H1 (cell line): ENCODE data around the gene PRPH2. TPM values are rescaled to one million over a fixed set of nuclear protein-coding genes. Genes with fewer than 3 reads are reported as not detected.

Experiments
- CTCF ChIA-PET: fragments of 300-600 bp; sonication (Branson Sonifier 250); formaldehyde crosslinking; loops from one replicate; lab custom pipeline; 2021; ENCODE audit not compliant: partially characterized antibody; lab: Charles Lee
- POLR2A ChIA-PET: fragments of 300-600 bp; sonication (Branson Sonifier 250); formaldehyde crosslinking; loops from one replicate; lab custom pipeline; 2021; ENCODE audit warnings: inconsistent platforms; ENCODE audit not compliant: partially characterized antibody; lab: Charles Lee
- DNase-seq, 2 experiments: peaks; one replicate each; pipeline versions ENCODE4 v3.0.0 to v3.0.0-alpha.2; 2010 to 2022; ENCODE audit warnings: low spot score in 2 of 2, low read depth in 1 of 2, mixed read lengths in 1 of 2
- FAIRE-seq: peaks from 2 replicates; lab custom pipeline; 2011; peaks lifted over from hg19 to GRCh38; lab: Jason Lieb, UNC
- H2AFZ ChIP-seq: 2 replicates; pipeline ENCODE4 v1.8.1; 2012; ENCODE audit warnings: low read length, inconsistent platforms
- H2AK5ac ChIP-seq: 2 replicates; pipeline ENCODE4 v1.6.1; 2013; ENCODE audit warnings: low read depth, low read length
- H2BK120ac ChIP-seq: replicated peaks from 2 replicates; pipeline ENCODE3; 2013; ENCODE audit warnings: low read depth, low read length, inconsistent platforms
- H2BK12ac ChIP-seq: 2 replicates; pipeline ENCODE4 v1.6.1; 2013; ENCODE audit warnings: low read depth, low read length
- H2BK15ac ChIP-seq: 2 replicates; pipeline ENCODE4 v1.6.1; 2013; ENCODE audit warnings: low read length
- H2BK20ac ChIP-seq: 2 replicates; pipeline ENCODE4 v1.6.1; 2013; ENCODE audit warnings: low read length
- H2BK5ac ChIP-seq: 2 replicates; pipeline ENCODE4 v1.6.1; 2013; ENCODE audit warnings: low read depth, low read length
- H3K14ac ChIP-seq: 2 replicates; pipeline ENCODE4 v1.6.1; 2013; ENCODE audit warnings: inconsistent platforms; ENCODE audit not compliant: insufficient read length
- H3K18ac ChIP-seq: 2 replicates; pipeline ENCODE4 v1.6.1; 2013; ENCODE audit warnings: low read length; ENCODE audit errors: extremely low read depth
- H3K23ac ChIP-seq: 2 replicates; pipeline ENCODE4 v1.6.1; 2013; ENCODE audit warnings: inconsistent platforms; ENCODE audit not compliant: insufficient read length
- H3K23me2 ChIP-seq: 2 replicates; pipeline ENCODE4 v1.6.1; 2013; ENCODE audit warnings: low read depth, low read length
- H3K27ac ChIP-seq: 2 replicates; pipeline ENCODE4 v1.6.1; 2011; ENCODE audit warnings: low read depth, low read length, inconsistent platforms
- H3K27me3 ChIP-seq, 4 experiments: replicated peaks in 1 of 4; 1 replicate in 1 of 4; 2 replicates in 3 of 4; pipeline versions ENCODE4 v1.6.1 to v1.8.1; 2011 to 2013; ENCODE audit warnings: low read length in 3 of 4, mild to moderate bottlenecking in 3 of 4, inconsistent platforms in 2 of 4, mixed read lengths in 2 of 4, moderate library complexity in 1 of 4; ENCODE audit not compliant: control insufficient read depth in 3 of 4, insufficient read depth in 3 of 4; ENCODE audit errors: extremely low read depth in 1 of 4
- H3K36me3 ChIP-seq, 4 experiments: 2 replicates each; pipeline versions ENCODE4 v1.6.1 to v1.8.1; 2011 to 2013; ENCODE audit warnings: mild to moderate bottlenecking in 4 of 4, low read length in 3 of 4, moderate library complexity in 2 of 4, control low read depth in 1 of 4, inconsistent platforms in 1 of 4; ENCODE audit not compliant: insufficient read depth in 4 of 4, control insufficient read depth in 2 of 4
- H3K4ac ChIP-seq: replicated peaks from 2 replicates; pipeline ENCODE3; 2013; ENCODE audit warnings: low read length, low read depth, mixed read lengths, inconsistent platforms; ENCODE audit not compliant: insufficient read length
- H3K4me1 ChIP-seq, 4 experiments: replicated peaks in 1 of 4; 1 replicate in 1 of 4; 2 replicates in 3 of 4; pipeline versions ENCODE4 v1.6.1 to v1.8.1; 2011 to 2013; ENCODE audit warnings: low read length in 3 of 4, inconsistent platforms in 2 of 4, mixed read lengths in 1 of 4; ENCODE audit not compliant: insufficient read depth in 4 of 4, control insufficient read depth in 3 of 4
- H3K4me2 ChIP-seq, 2 experiments: 2 replicates each; pipeline versions ENCODE4 v1.6.1 to v1.8.1; 2011 to 2013; ENCODE audit warnings: low read depth in 2 of 2, low read length in 2 of 2, control low read depth in 1 of 2, inconsistent platforms in 1 of 2, mild to moderate bottlenecking in 1 of 2; ENCODE audit not compliant: insufficient read depth in 1 of 2
- H3K4me3 ChIP-seq, 4 experiments: fragments of 200-600, 300-600 bp in 1 of 4; sonication (generic), shearing (Covaris generic), sonication (Bioruptor Twin) in 1 of 4; 2 replicates each; pipeline versions ENCODE4 v1.5.1 to v1.8.1; 2011 to 2016; ENCODE audit warnings: low read length in 4 of 4, low read depth in 3 of 4, control low read depth in 2 of 4, inconsistent platforms in 2 of 4, mild to moderate bottlenecking in 2 of 4, mixed read lengths in 1 of 4, moderate library complexity in 1 of 4; ENCODE audit not compliant: insufficient read depth in 2 of 4; ENCODE audit errors: extremely low read depth in 1 of 4
- H3K56ac ChIP-seq: replicated peaks from 2 replicates; pipeline ENCODE3; 2013; ENCODE audit warnings: low read depth, mild to moderate bottlenecking, mixed read lengths, low read length, inconsistent platforms; ENCODE audit not compliant: insufficient read length
- H3K79me1 ChIP-seq: 2 replicates; pipeline ENCODE4 v1.6.1; 2013; ENCODE audit warnings: low read depth, low read length, control low read depth
- H3K79me2 ChIP-seq, 2 experiments: 2 replicates each; pipeline versions ENCODE4 v1.6.1 to v1.8.1; 2012 to 2013; ENCODE audit warnings: low read length in 2 of 2, mild to moderate bottlenecking in 2 of 2, inconsistent platforms in 1 of 2; ENCODE audit not compliant: insufficient read depth in 2 of 2, control insufficient read depth in 1 of 2
- H3K9ac ChIP-seq, 4 experiments: replicated peaks in 1 of 4; 1 replicate in 1 of 4; 2 replicates in 3 of 4; pipeline versions ENCODE4 v1.6.1 to v1.8.1; 2011 to 2013; ENCODE audit warnings: low read depth in 3 of 4, low read length in 3 of 4, control low read depth in 2 of 4, mild to moderate bottlenecking in 2 of 4, moderate library complexity in 2 of 4, inconsistent platforms in 1 of 4; ENCODE audit errors: extremely low read depth in 1 of 4
- H3K9me3 ChIP-seq, 2 experiments: 2 replicates each; pipeline versions ENCODE4 v1.6.1 to v1.8.1; 2012 to 2013; ENCODE audit warnings: mild to moderate bottlenecking in 2 of 2, moderate library complexity in 2 of 2, control low read depth in 1 of 2, inconsistent platforms in 1 of 2, low read depth in 1 of 2, low read length in 1 of 2, mixed read lengths in 1 of 2; ENCODE audit not compliant: insufficient read depth in 2 of 2
- H4K20me1 ChIP-seq, 2 experiments: replicated peaks in 1 of 2; 2 replicates each; pipeline versions ENCODE3 to v1.8.1; 2011 to 2013; ENCODE audit warnings: inconsistent platforms in 2 of 2, low read length in 2 of 2, mild to moderate bottlenecking in 1 of 2; ENCODE audit not compliant: insufficient read depth in 2 of 2, control insufficient read depth in 1 of 2
- H4K5ac ChIP-seq: 2 replicates; pipeline ENCODE4 v1.6.1; 2013; ENCODE audit warnings: low read length, low read depth, mixed read lengths, inconsistent platforms; ENCODE audit not compliant: insufficient read length
- H4K8ac ChIP-seq: 2 replicates; pipeline ENCODE4 v1.8.0; 2013; ENCODE audit warnings: mild to moderate bottlenecking, moderate library complexity, low read length, inconsistent platforms; ENCODE audit not compliant: insufficient read depth; ENCODE audit errors: extremely low read depth
- H4K91ac ChIP-seq: replicated peaks from 2 replicates; pipeline ENCODE3; 2013; ENCODE audit warnings: low read length, mixed read lengths, inconsistent platforms; ENCODE audit not compliant: insufficient read length
- ATF2 ChIP-seq: IDR thresholded peaks from 2 replicates; pipeline ENCODE4 v1.6.1; 2012; ENCODE audit warnings: low read length, inconsistent platforms
- BCL11A ChIP-seq, 2 experiments: IDR thresholded peaks; one replicate each; pipeline ENCODE4 v1.6.1; 2011; ENCODE audit warnings: low read depth in 2 of 2, low read length in 2 of 2, mild to moderate bottlenecking in 2 of 2
- BRCA1 ChIP-seq: IDR thresholded peaks from 2 replicates; pipeline ENCODE4 v1.6.1; 2012; ENCODE audit warnings: low read depth, low read length, improper control_type of control experiment
- GABPA ChIP-seq: IDR thresholded peaks from 2 replicates; pipeline ENCODE4 v1.6.1; 2011; ENCODE audit warnings: mild to moderate bottlenecking, low read length, moderate library complexity, borderline replicate concordance; ENCODE audit not compliant: insufficient read depth
- KDM4A ChIP-seq: IDR thresholded peaks from one replicate; pipeline ENCODE4 v1.7.1; 2012; ENCODE audit warnings: low read depth, mild to moderate bottlenecking, moderate library complexity, low read length, inconsistent platforms; ENCODE audit not compliant: severe bottlenecking
- NANOG ChIP-seq: IDR thresholded peaks from 2 replicates; pipeline ENCODE4 v1.6.1; 2011; ENCODE audit warnings: low read length, low read depth, mild to moderate bottlenecking, inconsistent platforms; ENCODE audit not compliant: insufficient read depth, poor library complexity, severe bottlenecking
- NRF1 ChIP-seq: IDR thresholded peaks from 2 replicates; pipeline ENCODE4 v1.6.1; 2011; ENCODE audit warnings: mild to moderate bottlenecking, low read depth, low read length, improper control_type of control experiment
- SIN3A ChIP-seq, 2 experiments: IDR thresholded peaks in 1 of 2; conservative IDR thresholded peaks in 1 of 2; 2 replicates each; pipeline ENCODE4 v1.6.1; 2011 to 2012; ENCODE audit warnings: low read length in 2 of 2, improper control_type of control experiment in 1 of 2, low read depth in 1 of 2, mild to moderate bottlenecking in 1 of 2
- ZNF274 ChIP-seq: IDR thresholded peaks from 2 replicates; pipeline ENCODE4 v1.7.0; 2012; ENCODE audit warnings: low read length, borderline replicate concordance; ENCODE audit errors: extremely low read depth
- WGBS, 2 experiments: shearing (Covaris generic) in 1 of 2; methylation state at CpG; one replicate each; pipeline versions ENCODE4 v1.1.6 to v1.1.7; 2013 to 2015; ENCODE audit warnings: low lambda C conversion rate in 2 of 2, mixed read lengths in 2 of 2, inconsistent platforms in 1 of 2, low coverage in 1 of 2, missing lambda C conversion rate in 1 of 2; ENCODE audit not compliant: insufficient replicate concordance in 2 of 2, insufficient coverage in 1 of 2, insufficient read length in 1 of 2; ENCODE audit errors: extremely low coverage in 1 of 2, missing lambda C conversion rate in 1 of 2; 5-methylcytosine and 5-hydroxymethylcytosine counted together
- polyA plus RNA-seq, 7 experiments: library from polyadenylated mRNA; depleted of rRNA in 3 of 7; stranded (reverse) in 5 of 7; unstranded in 2 of 7; fragments of >200 nt in 5 of 7; fragments of 200-250 nt in 2 of 7; gene quantifications; 1 replicate in 5 of 7; 2 replicates in 1 of 7; 4 replicates in 1 of 7; pipeline versions ENCODE4 v1.2.1 to v1.2.3, GENCODE V29; 2011 to 2013; ENCODE audit warnings: missing spikeins in 2 of 7, mixed read lengths in 2 of 7
- total RNA-seq: library from RNA; stranded (reverse); fragmentation: NEBNext Ultra II Directional; extraction: Animal tissue kit (Norgen Biotek cat#: 25700); gene quantifications from 2 replicates; pipeline ENCODE4 v1.2.1, GENCODE V29; 2021

The PRPH2 gene
- total and polyA plus RNA-seq, 2 of the 8 experiments (the other 6 are each of a cell fraction or from before 2014, with no cell fraction given) = 0.23 to 0.65 TPM

- Histone ChIP-seq H3K23ac (no peak overlapping the region), H2AK5ac (no peak overlapping the region), H3K4ac (no peak overlapping the region), H3K4me2 (no peak overlapping the region), H4K5ac (no peak overlapping the region), H3K79me2 (no peaks in the 10 kb centered on the region), H3K27me3 (no peaks in the 10 kb centered on the region; a peak in 1 of 7 replicates), H2BK20ac (no peak overlapping the region), H4K20me1 (no peaks in the 10 kb centered on the region), H2BK120ac (no peak overlapping the region), H3K4me3 (no peak overlapping the region), H3K18ac (no peak overlapping the region), H3K14ac (no peak overlapping the region), H2BK15ac (no peak overlapping the region), H4K8ac (no peak overlapping the region), H3K23me2 (peaks cover 2% of the 10 kb centered on the region; the same call in 1 of the 2 replicates), H3K36me3 (no peaks in the 10 kb centered on the region), H2BK5ac (no peak overlapping the region), H3K4me1 (peaks cover 2 to 11% (median 7%) of the 10 kb centered on the region in 4 experiments; a peak in 5 of 7 replicates), H3K9me3 (peaks cover 5 to 6% of the 10 kb centered on the region in 2 experiments; a peak in 1 of 4 replicates), H4K91ac (no peak overlapping the region), H3K27ac (no peak overlapping the region), H3K9ac (no peak overlapping the region), H3K79me1 (no peaks in the 10 kb centered on the region), H2BK12ac (no peak overlapping the region), H2AFZ (no peak overlapping the region), H3K56ac (no peak overlapping the region)
- FAIRE-seq = no peak
- CTCF ChIA-PET = interaction anchor here (0.6 to 1.8 kb wide), 5 partner anchors 17 to 1456 kb away, joined by 3 read pairs; no protein-coding TSS in a partner anchor
- WGBS, 2 experiments = 95% methylated on average over 11 of the region's 11 CpGs; no CpG with 5 or more reads in 1 of the 2 experiments
- TF ChIP-seq GABPA (no peak), KDM4A (no peak), ZNF274 (no peak), NANOG (no peak), SIN3A (conservative IDR thresholded peaks at IDR 0.05 in 1 of 2, IDR thresholded peaks at IDR 0.05 in 1 of 2; ENCODE audit: low read depth in 1 of 2, low read length in 2 of 2) (no peak), BCL11A (IDR thresholded peaks at IDR 0.05; ENCODE audit: low read depth in 2 of 2, low read length in 2 of 2) (no peak), NRF1 (no peak), BRCA1 (no peak), ATF2 (no peak)
- POLR2A ChIA-PET = no interaction called here
- no peak for DNase-seq
Measured at GRCh38 chr6:42708096-42708495, 14.3 kb downstream of the PRPH2 start.
